Measurements from ENCODE around the gene CD209. TPM values are rescaled to one million over a fixed set of nuclear protein-coding genes. Genes with fewer than 3 reads are reported as not detected.

The CD209 gene
- total and polyA plus RNA-seq, 2 donors (not counting 3 experiments of a cell fraction or from before 2014, with no cell fraction given), result not detected

- no peaks in the 10 kb centered on the region for H3K9me1 ChIP-seq (replicated peaks; ENCODE audit: control insufficient read depth, extremely low read depth, insufficient read depth, low read length)
- POLR2A ChIA-PET, result no interaction called here
- no peaks in the 10 kb centered on the region for H4K20me1 ChIP-seq (replicated peaks; ENCODE audit: control insufficient read depth, extremely low read depth, insufficient read depth, low read length)
- dilution Hi-C loops (cut with MboI; ENCODE audit: extremely low pct_ligation_motif_present, low sequenced_read_pairs) (no loop called here), intact Hi-C loops (cut with micrococcal nuclease) (no loop called here)
- no peak overlapping the region for H3K4me2 ChIP-seq (ENCODE audit: insufficient read depth, low read length)
- TF ChIP-seq POLR2AphosphoS5 (IDR thresholded peaks at IDR 0.05; ENCODE audit: insufficient read depth, low read depth, low read length), result no peak
- no peak overlapping the region for H3K4me3 ChIP-seq (replicated peaks in 1 of 3; ENCODE audit: insufficient read depth in 1 of 3, low read depth in 1 of 3, low read length in 3 of 3)
- no TSS peak for BruUV-seq (replicated peaks)
- FAIRE-seq, result no peak
- H2AFZ ChIP-seq (ENCODE audit: low read depth, low read length), result no peak overlapping the region
- peaks cover 11 to 14% of the 10 kb centered on the region in 2 experiments for H3K27me3 ChIP-seq (ENCODE audit: control insufficient read depth in 2 of 2, insufficient read depth in 2 of 2, low read length in 2 of 2)
- no peak overlapping the region for H3K9ac ChIP-seq (replicated peaks; ENCODE audit: extremely low read depth, insufficient read depth, low read length)
- no peak for DNase-seq (ENCODE audit: low read depth, low spot score)
- CTCF ChIA-PET, result interaction anchor here (1.0 to 1.6 kb wide), 4 partner anchors 10 to 95 kb away, joined by 3 to 5 read pairs (median 4); partner anchors contain the start of gene TRAPPC5
- H3K27ac ChIP-seq (ENCODE audit: insufficient read depth, low read depth, low read length), result no peak overlapping the region
- H3K79me2 ChIP-seq (ENCODE audit: control insufficient read depth, insufficient read depth, low read length), result no peaks in the 10 kb centered on the region
- no peaks in the 10 kb centered on the region for H3K4me1 ChIP-seq (ENCODE audit: control insufficient read depth, extremely low read depth, insufficient read depth, low read length)
- no peaks in the 10 kb centered on the region for H3K36me3 ChIP-seq (ENCODE audit: control insufficient read depth in 2 of 2, extremely low read depth in 1 of 2, insufficient read depth in 2 of 2, low read length in 2 of 2)
- H3K9me3 ChIP-seq (replicated peaks; ENCODE audit: control insufficient read depth, insufficient read depth, low read length), result no peaks in the 10 kb centered on the region
Measured at GRCh38 chr19:7736148-7736547, 11.2 kb downstream of the CD209 start.

GRCh38 chr19:7734220-7735203 is 12.8 kb downstream of the CD209 start:
- Histone ChIP-seq H3K9ac (replicated peaks; ENCODE audit: extremely low read depth, insufficient read depth, low read length) (no peak overlapping the region), H3K4me1 (ENCODE audit: control insufficient read depth, extremely low read depth, insufficient read depth, low read length) (no peaks in the 10 kb centered on the region), H3K4me3 (replicated peaks in 1 of 3; ENCODE audit: insufficient read depth in 1 of 3, low read depth in 1 of 3, low read length in 3 of 3) (no peak overlapping the region), H2AFZ (ENCODE audit: low read depth, low read length) (no peak overlapping the region), H3K4me2 (ENCODE audit: insufficient read depth, low read length) (no peak overlapping the region), H3K36me3 (ENCODE audit: control insufficient read depth in 2 of 2, extremely low read depth in 1 of 2, insufficient read depth in 2 of 2, low read length in 2 of 2) (no peaks in the 10 kb centered on the region), H3K9me3 (replicated peaks; ENCODE audit: control insufficient read depth, insufficient read depth, low read length) (no peaks in the 10 kb centered on the region), H3K9me1 (replicated peaks; ENCODE audit: control insufficient read depth, extremely low read depth, insufficient read depth, low read length) (no peaks in the 10 kb centered on the region), H3K79me2 (ENCODE audit: control insufficient read depth, insufficient read depth, low read length) (no peaks in the 10 kb centered on the region), H3K27ac (ENCODE audit: insufficient read depth, low read depth, low read length) (no peak overlapping the region), H3K27me3 (ENCODE audit: control insufficient read depth in 2 of 2, insufficient read depth in 2 of 2, low read length in 2 of 2) (peaks cover 19 to 23% of the 10 kb centered on the region in 2 experiments), H4K20me1 (replicated peaks; ENCODE audit: control insufficient read depth, extremely low read depth, insufficient read depth, low read length) (no peaks in the 10 kb centered on the region)
- FAIRE-seq (no peak), DNase-seq (ENCODE audit: low read depth, low spot score) (no peak)
- dilution Hi-C loops (cut with MboI; ENCODE audit: extremely low pct_ligation_motif_present, low sequenced_read_pairs) (no loop called here), intact Hi-C loops (cut with micrococcal nuclease) (no loop called here)
- no TSS peak for BruUV-seq (replicated peaks)
- TF ChIP-seq JUN (IDR thresholded peaks at IDR 0.05; ENCODE audit: borderline replicate concordance, insufficient read depth, insufficient read length, low read depth) (no peak), GATA2 (IDR thresholded peaks at IDR 0.05; ENCODE audit: insufficient read depth, insufficient read length, low read depth, low read length) (no peak), POLR2A (IDR thresholded peaks at IDR 0.05; ENCODE audit: low read depth, low read length) (no peak), EZH2 (IDR thresholded peaks at IDR 0.05; ENCODE audit: borderline replicate concordance, low read depth, low read length, severe bottlenecking) (no peak), MYC (IDR thresholded peaks at IDR 0.05; ENCODE audit: low read depth, low read length) (no peak), MAX (IDR thresholded peaks at IDR 0.05; ENCODE audit: insufficient read depth, insufficient read length) (no peak), CTCF (IDR thresholded peaks at IDR 0.05; ENCODE audit: extremely low read depth in 1 of 2, insufficient read depth in 1 of 2, low read depth in 1 of 2, low read length in 2 of 2) (no peak), FOS (IDR thresholded peaks at IDR 0.05; ENCODE audit: borderline replicate concordance, insufficient read depth, low read length) (no peak), POLR2AphosphoS5 (IDR thresholded peaks at IDR 0.05; ENCODE audit: insufficient read depth, low read depth, low read length) (no peak)
- CTCF ChIA-PET, result interaction anchor here (1.6 kb wide), 1 partner anchor 54 kb away, joined by 5 read pairs; the partner anchor contains the start of gene TRAPPC5
- POLR2A ChIA-PET, result no interaction called here

All from endothelial cell of umbilical vein (primary cell).